SK-N-SH (cell line): ENCODE results near the gene OR2M4.
"Not testable (repeated sequence)": the region's sequence is repeated elsewhere in the genome, so short reads cannot be mapped to it uniquely, and the experiment has no call there.

ENCODE experiments used
- CHD2 ChIP-seq: fragments of 150-350 bp; IDR thresholded peaks from 2 replicates; pipeline ENCODE4 v1.6.1; 2018; ENCODE audit warnings: low read length; ENCODE audit not compliant: partially characterized antibody
- CTCF ChIP-seq: fragments of 200-600 bp; sonication (generic); IDR thresholded peaks from 2 replicates; pipeline ENCODE4 v1.6.1; 2017; ENCODE audit warnings: antibody characterized with exemption, mild to moderate bottlenecking, moderate library complexity
- POLR2AphosphoS5 ChIP-seq: IDR thresholded peaks from 2 replicates; pipeline ENCODE4 v1.6.1; 2012; ENCODE audit warnings: low read depth, low read length
- REST ChIP-seq: IDR thresholded peaks from 2 replicates; pipeline ENCODE4 v1.6.1; 2012; ENCODE audit warnings: mild to moderate bottlenecking, low read depth, low read length, moderate library complexity
- SIN3A ChIP-seq: IDR thresholded peaks from 2 replicates; pipeline ENCODE4 v1.6.1; 2012; ENCODE audit warnings: low read depth, mild to moderate bottlenecking, low read length, moderate library complexity, borderline replicate concordance
- SMC3 ChIP-seq: IDR thresholded peaks from 2 replicates; pipeline ENCODE4 v1.6.1; 2012; ENCODE audit warnings: low read depth, low read length, improper control_type of control experiment
- TAF1 ChIP-seq: IDR thresholded peaks from 2 replicates; pipeline ENCODE4 v1.6.1; 2012; ENCODE audit warnings: low read depth, mild to moderate bottlenecking, low read length, moderate library complexity, borderline replicate concordance
- TEAD4 ChIP-seq: IDR thresholded peaks from 2 replicates; pipeline ENCODE4 v1.4.0; 2012; ENCODE audit warnings: mild to moderate bottlenecking, borderline replicate concordance; ENCODE audit not compliant: insufficient read depth

GRCh38 chr1:248273225-248273624 is 42.0 kb downstream of the OR2M4 start:
- not testable (repeated sequence) for TF ChIP-seq POLR2AphosphoS5, CTCF, SMC3, CHD2, TEAD4, TAF1, SIN3A, REST
